Retinal pigment epithelial cell (primary cell): ENCODE results near the gene ADH1B.

ENCODE experiments used
- DNase-seq: peaks from one replicate; pipeline ENCODE4 v3.0.0-alpha.2; 2010; ENCODE audit warnings: low read depth
- H3K4me3 ChIP-seq: 2 replicates; pipeline ENCODE4 v1.5.1; 2011; ENCODE audit warnings: mild to moderate bottlenecking, low read length, control low read depth, moderate library complexity
- CTCF ChIP-seq: conservative IDR thresholded peaks from 2 replicates; pipeline ENCODE4 v1.5.1; 2011; ENCODE audit warnings: low read depth, low read length, control low read depth, inconsistent platforms

Gene ADH1B

DNA sequence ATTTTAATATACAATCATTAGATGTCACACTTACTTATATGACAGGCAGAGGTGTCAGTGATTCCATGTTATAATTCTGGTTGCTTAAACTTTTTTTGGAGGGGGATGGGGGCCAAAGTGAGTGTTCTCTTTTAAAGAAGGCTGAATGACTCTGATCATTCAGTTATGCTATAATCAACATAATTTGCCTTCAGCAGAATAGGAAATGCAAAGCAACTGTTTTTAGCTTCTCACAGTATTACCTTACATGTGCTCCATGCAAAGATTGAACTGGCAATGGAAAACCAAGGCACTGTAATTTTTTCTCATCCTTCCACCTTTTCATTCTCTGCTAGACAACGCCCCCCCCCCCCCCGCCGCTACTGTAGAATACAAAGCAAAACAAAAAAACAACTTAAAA is 18.0 kb upstream of the ADH1B start:
- no peak for DNase-seq
- no peak overlapping the region for H3K4me3 ChIP-seq
- no peak for TF ChIP-seq CTCF

DNA sequence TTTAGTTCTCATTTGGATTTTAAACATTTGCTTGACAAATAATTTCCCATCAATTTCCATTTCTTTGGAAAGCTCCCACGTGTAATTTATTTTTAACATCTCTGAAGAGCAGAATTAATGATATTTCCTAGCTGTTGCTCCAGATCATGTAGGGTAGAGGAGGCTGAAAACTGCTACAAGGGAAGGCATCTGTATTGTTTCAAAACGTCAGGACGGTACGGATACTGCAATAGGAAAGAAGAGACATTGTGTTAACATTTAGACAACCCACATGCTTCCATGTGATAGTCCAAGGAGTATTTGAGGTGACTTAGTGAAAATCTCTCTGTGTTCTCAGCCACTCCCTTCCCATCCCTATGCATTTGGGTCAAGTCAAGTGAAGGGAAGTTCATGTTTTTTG is 15.4 kb upstream of the ADH1B start:
- DNase-seq: no peak
- no peak overlapping the region for H3K4me3 ChIP-seq
- TF ChIP-seq CTCF: no peak

DNA sequence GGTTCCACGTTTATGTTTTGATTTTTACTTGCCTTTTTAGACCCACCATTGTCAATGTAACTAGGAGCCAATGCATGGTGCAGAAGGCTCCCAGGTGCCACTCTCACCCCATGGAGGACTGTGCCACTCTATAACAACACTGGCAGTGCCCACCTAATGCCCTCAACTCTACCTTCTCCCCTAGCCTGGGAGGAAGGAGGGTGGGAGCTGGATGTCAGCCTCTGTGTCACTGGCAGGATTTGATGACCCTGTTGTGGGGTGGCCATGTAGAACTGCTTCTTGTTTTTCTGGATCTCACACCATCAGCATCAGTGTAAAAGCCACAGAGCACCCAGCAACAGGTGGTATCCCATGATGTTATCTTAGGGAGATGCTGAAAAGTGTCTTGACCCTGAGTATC is 13.7 kb upstream of the ADH1B start:
- no peak for DNase-seq
- TF ChIP-seq CTCF: no peak
- H3K4me3 ChIP-seq: no peak overlapping the region

GRCh38 chr4:99330648-99331047 is 9.4 kb upstream of the ADH1B start:
- no peak for TF ChIP-seq CTCF
- no peak overlapping the region for H3K4me3 ChIP-seq
- no peak for DNase-seq

- no peak for TF ChIP-seq CTCF
- H3K4me3 ChIP-seq: no peak overlapping the region
These were observed 8.7 kb upstream of the ADH1B start for GRCh38 chr4:99329876-99330275.

DNA sequence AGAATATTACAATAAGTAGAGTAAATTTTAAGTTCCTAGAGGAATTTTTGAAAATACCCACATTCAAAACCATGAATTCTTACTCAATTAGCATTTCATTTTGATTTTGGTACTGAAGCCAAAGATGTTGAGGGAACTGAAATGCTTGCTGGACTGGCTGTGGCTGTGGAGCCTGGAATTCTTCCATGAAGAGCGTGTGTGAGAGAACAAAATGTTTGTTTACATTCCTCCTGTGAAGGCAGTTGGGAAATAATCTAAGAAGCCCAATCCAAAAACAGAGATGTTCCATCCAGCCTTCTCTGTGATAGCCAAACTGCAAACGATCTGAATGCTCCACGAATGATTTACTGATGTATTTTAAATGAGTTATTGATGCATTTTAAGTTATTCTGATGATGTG is 3.8 kb upstream of the ADH1B start:
- no peak for TF ChIP-seq CTCF
- no peak for DNase-seq
- no peak overlapping the region for H3K4me3 ChIP-seq

More at GRCh38 chr4:99329876-99330275, 8.7 kb upstream of the ADH1B start:
- no peak for DNase-seq

GRCh38 chr4:99324361-99324760 is 3.2 kb upstream of the ADH1B start:
- DNase-seq: no peak
- no peak for TF ChIP-seq CTCF
- no peak overlapping the region for H3K4me3 ChIP-seq
